A673 (cell line): ENCODE results near the gene TMIGD3. TPM values are rescaled to one million over a fixed set of nuclear protein-coding genes. Genes with fewer than 3 reads are reported as not detected.
"Not testable (repeated sequence)": the region's sequence is repeated elsewhere in the genome, so short reads cannot be mapped to it uniquely, and the experiment has no call there.

Experiments
- BruUV-seq: library from RNA; stranded (reverse); fragments of 400-500 nt; replicated peaks from 2 replicates; lab custom pipeline; 2021; lab: Mats Ljungman, UMichigan
- CTCF ChIA-PET: fragments of 300-600 bp; sonication (Branson Sonifier 250); formaldehyde crosslinking; loops from one replicate; lab custom pipeline; 2022; ENCODE audit warnings: antibody characterized with exemption; lab: Charles Lee
- POLR2A ChIA-PET: fragments of 300-600 bp; sonication (Branson Sonifier 250); formaldehyde crosslinking; loops from one replicate; lab custom pipeline; 2022; ENCODE audit warnings: antibody characterized with exemption; ENCODE audit not compliant: low non-redundant PET; lab: Charles Lee
- DNase-seq: peaks from one replicate; pipeline ENCODE4 v3.0.0-alpha.2; 2015; ENCODE audit warnings: low spot score
- H3K27ac ChIP-seq: fragments of 200-600 bp; sonication (generic); 2 replicates; pipeline ENCODE4 v1.5.1; 2016; ENCODE audit warnings: mixed run types, low read depth, mild to moderate bottlenecking, mixed read lengths, antibody characterized with exemption, low read length; ENCODE audit not compliant: poor library complexity, severe bottlenecking
- H3K27me3 ChIP-seq: fragments of 200-600 bp; sonication (generic); replicated peaks from 2 replicates; pipeline ENCODE4 v1.6.1; 2017; ENCODE audit warnings: mixed run types, low read depth, mild to moderate bottlenecking, mixed read lengths, antibody characterized with exemption, low read length; ENCODE audit not compliant: insufficient read depth, poor library complexity
- H3K36me3 ChIP-seq: fragments of 200-600 bp; sonication (generic); 2 replicates; pipeline ENCODE4 v1.6.1; 2016; ENCODE audit warnings: mixed run types, mild to moderate bottlenecking, mixed read lengths, antibody characterized with exemption, low read length; ENCODE audit not compliant: insufficient read depth, poor library complexity, severe bottlenecking
- H3K4me1 ChIP-seq: fragments of 200-600 bp; sonication (generic); 2 replicates; pipeline ENCODE4 v1.6.1; 2017; ENCODE audit warnings: mixed run types, mild to moderate bottlenecking, mixed read lengths, antibody characterized with exemption, low read length; ENCODE audit not compliant: insufficient read depth, poor library complexity, severe bottlenecking
- H3K4me3 ChIP-seq: fragments of 200-600 bp; sonication (generic); 2 replicates; pipeline ENCODE4 v1.5.1; 2016; ENCODE audit warnings: low read depth, mixed run types, mild to moderate bottlenecking, mixed read lengths, low read length; ENCODE audit not compliant: poor library complexity, severe bottlenecking
- H3K9me3 ChIP-seq: fragments of 200-600 bp; sonication (generic); 2 replicates; pipeline ENCODE4 v1.6.1; 2016; ENCODE audit warnings: mixed run types, low read depth, mild to moderate bottlenecking, mixed read lengths, antibody characterized with exemption, low read length; ENCODE audit not compliant: poor library complexity, severe bottlenecking
- EZH2 ChIP-seq: fragments of 200-600 bp; sonication (generic); IDR thresholded peaks from 2 replicates; pipeline ENCODE4 v1.6.1; 2017; ENCODE audit warnings: borderline replicate concordance, low read depth, mild to moderate bottlenecking, mixed read lengths, antibody characterized with exemption, low read length; ENCODE audit not compliant: poor library complexity, severe bottlenecking
- intact Hi-C: fragments of 100-400 bp; cut with micrococcal nuclease; formaldehyde crosslinking; loops from one replicate; pipeline ENCODE4 v1.10.0; 2022; ENCODE audit not compliant: unreplicated experiment
- total RNA-seq: library from RNA; stranded (reverse); gene quantifications from 2 replicates; pipeline ENCODE4 v1.2.3, GENCODE V29; 2021
- TF ChIP-seq, protein P1 (sequence below): fragments of 300-800, 200-600 bp; sonication (generic); conservative IDR thresholded peaks from 2 replicates; pipeline ENCODE4 v1.5.1; 2017; ENCODE audit warnings: low read depth, mild to moderate bottlenecking, antibody characterized with exemption, low read length, moderate library complexity, mixed read lengths

Gene TMIGD3
- total RNA-seq, 1 experiment from 2014 or later: not detected

DNA sequence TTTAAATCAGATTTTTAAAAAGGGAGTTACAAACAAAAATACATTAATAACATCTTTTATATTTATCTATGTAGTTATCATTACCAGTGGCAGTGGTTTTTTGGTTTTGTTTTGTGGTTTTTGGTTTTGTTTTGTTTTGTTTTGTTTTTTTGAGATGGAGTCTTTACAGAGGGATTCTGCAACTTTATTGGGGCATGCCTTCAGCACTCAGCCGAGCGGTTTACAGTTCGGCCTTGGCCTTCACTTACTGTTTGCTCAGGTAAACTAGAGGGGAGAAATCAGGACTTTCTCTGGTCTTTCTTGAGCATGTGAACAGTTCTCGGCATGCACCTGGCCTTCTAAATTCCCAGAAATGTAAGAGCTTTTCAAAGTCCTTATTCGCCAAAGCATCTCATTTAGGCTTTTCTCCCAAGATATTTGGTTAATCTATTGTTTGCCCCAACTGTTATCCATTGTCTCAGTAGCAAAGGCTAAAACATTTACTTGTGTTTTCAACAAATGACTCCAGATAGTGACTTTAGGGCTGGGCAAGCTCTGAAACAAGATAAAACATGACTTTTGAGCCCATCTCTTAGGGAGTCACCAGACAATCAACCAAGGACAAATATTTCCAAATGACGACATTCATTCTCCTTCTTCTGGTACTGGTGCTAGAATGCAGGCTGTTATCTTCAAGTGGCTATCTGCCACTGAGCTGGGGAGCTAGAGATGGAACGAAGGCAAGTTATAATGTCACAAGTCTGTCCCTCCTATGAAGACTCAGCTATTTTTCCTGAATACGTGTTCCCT, 48.4 kb upstream of the TMIGD3 start:
- CTCF ChIA-PET: interaction anchor here (0.6 kb wide), 1 partner anchor 15 kb away, joined by 3 read pairs; no protein-coding TSS in a partner anchor
- TF ChIP-seq, protein P1, sequence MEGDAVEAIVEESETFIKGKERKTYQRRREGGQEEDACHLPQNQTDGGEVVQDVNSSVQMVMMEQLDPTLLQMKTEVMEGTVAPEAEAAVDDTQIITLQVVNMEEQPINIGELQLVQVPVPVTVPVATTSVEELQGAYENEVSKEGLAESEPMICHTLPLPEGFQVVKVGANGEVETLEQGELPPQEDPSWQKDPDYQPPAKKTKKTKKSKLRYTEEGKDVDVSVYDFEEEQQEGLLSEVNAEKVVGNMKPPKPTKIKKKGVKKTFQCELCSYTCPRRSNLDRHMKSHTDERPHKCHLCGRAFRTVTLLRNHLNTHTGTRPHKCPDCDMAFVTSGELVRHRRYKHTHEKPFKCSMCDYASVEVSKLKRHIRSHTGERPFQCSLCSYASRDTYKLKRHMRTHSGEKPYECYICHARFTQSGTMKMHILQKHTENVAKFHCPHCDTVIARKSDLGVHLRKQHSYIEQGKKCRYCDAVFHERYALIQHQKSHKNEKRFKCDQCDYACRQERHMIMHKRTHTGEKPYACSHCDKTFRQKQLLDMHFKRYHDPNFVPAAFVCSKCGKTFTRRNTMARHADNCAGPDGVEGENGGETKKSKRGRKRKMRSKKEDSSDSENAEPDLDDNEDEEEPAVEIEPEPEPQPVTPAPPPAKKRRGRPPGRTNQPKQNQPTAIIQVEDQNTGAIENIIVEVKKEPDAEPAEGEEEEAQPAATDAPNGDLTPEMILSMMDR: no peak
- no peak for TF ChIP-seq EZH2

DNA sequence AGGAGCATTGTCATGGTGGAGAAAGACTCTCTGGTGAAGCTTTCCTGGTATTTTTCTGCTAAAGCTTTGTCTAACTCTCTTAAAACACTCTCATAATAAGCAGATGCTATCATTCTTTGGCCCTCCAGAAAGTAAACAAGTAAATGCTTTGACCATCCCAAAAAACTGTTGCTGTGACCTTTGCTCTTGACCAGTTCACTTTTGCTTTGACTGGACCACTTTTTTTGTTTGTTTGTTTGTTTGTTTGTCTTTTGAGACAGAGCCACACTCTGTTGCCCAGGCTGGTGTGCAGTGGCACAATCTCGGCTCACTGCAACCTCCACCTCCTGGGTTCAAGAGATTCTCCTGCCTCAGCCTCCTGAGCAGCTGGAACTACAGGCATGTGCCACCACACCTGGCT, 44.4 kb upstream of the TMIGD3 start:
- CTCF ChIA-PET: not testable (repeated sequence)

More for the DNA sequence above, 48.4 kb upstream of the TMIGD3 start:
- Histone ChIP-seq H3K9me3 (no peaks in the 10 kb centered on the region), H3K36me3 (no peaks in the 10 kb centered on the region), H3K27ac (no peak overlapping the region), H3K27me3 (peaks cover 13% of the 10 kb centered on the region), H3K4me3 (no peak overlapping the region), H3K4me1 (no peaks in the 10 kb centered on the region)
- POLR2A ChIA-PET: interaction anchor here (0.6 kb wide), 1 partner anchor 64 kb away, joined by 10 read pairs; no protein-coding TSS in a partner anchor
- no TSS peak for BruUV-seq
- DNase-seq: no peak
- intact Hi-C loops: no loop called here

DNA sequence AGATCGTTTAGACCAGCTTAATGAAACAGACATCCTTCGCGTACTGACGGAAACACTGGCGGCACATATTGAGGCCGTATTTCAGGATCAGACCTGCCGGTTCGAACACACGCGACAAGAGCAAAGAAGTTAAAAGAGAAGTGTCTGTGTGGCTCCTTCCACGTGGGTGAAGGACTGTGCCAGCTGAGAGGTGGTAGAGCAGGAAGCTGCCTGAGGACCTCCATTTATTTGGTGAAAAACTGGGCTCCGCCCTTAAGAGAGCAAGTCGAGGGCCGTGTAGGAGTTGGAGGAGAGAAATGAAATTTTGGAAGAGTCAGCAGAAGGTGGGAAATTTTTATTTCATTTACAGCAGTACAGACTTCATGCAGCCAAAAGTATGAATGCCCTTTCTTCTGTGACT, 38.8 kb upstream of the TMIGD3 start:
- POLR2A ChIA-PET: interaction anchor here (0.6 kb wide), 1 partner anchor 143 kb away, joined by 3 read pairs; no protein-coding TSS in a partner anchor
- TF ChIP-seq, protein P1: no peak
- no peak for TF ChIP-seq EZH2

More for the DNA sequence above, 44.4 kb upstream of the TMIGD3 start:
- DNase-seq, H3K9me3 ChIP-seq, POLR2A ChIA-PET, H3K36me3 ChIP-seq, H3K4me1 ChIP-seq, H3K4me3 ChIP-seq, BruUV-seq, intact Hi-C loops, H3K27ac ChIP-seq: not testable (repeated sequence)
- peaks cover 25% of the 10 kb centered on the region for H3K27me3 ChIP-seq

More for the DNA sequence above, 38.8 kb upstream of the TMIGD3 start:
- no peak overlapping the region for H3K4me3 ChIP-seq
- no TSS peak for BruUV-seq
- DNase-seq: no peak
- intact Hi-C loops: no loop called here
- H3K9me3 ChIP-seq: no peaks in the 10 kb centered on the region
- H3K36me3 ChIP-seq: no peaks in the 10 kb centered on the region
- no peak overlapping the region for H3K27ac ChIP-seq
- peaks cover 31% of the 10 kb centered on the region for H3K27me3 ChIP-seq
- no peaks in the 10 kb centered on the region for H3K4me1 ChIP-seq
- CTCF ChIA-PET: no interaction called here
